ENCODE data around the gene CRYBG3.
"Not testable (repeated sequence)": the region's sequence is repeated elsewhere in the genome, so short reads cannot be mapped to it uniquely, and the experiment has no call there.

The CRYBG3 gene

DNA sequence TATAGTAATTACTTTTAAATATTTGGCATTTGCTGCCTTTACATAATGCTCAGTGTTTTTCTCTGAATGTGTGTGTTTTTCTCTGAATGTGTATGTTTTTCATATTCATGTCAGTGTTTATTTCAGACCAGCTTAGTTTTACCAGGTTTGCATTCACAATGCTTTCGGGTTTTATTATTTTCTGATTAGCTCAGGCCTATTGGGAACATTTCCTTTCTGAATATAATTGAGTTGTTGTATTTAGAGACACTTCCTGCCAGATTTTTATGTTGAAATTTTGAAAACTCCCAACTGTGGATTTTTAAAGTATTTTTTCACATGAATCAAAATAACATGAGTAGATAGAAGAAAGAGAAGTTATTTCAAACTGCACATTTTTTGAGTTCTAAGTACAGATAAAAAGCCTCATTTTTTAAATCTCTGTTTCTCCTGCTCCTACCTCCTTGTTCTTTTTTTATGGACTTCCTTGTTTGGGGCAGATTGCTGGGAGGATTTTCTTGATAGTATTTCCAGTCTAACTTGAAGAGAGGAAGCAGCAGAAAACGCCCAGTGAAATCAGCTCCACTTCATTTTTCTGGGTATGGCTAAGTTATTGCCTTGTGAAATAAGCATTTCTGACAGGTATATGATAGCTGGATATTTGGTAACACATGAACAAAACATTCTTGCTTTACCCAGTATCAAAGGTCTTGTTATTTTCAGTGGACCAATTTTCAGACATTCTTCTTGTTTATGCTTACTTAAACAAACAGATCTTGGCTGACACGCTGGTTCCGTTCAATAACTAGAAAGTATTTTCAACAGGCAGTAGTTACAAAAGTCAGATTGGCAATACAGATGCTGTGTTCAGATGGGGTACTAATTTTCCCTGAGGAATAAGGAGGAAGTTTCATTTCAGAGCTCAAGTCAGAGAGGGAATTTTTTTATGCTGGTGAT is 79.8 kb downstream of the CRYBG3 start:
- no peak for FAIRE-seq

DNA sequence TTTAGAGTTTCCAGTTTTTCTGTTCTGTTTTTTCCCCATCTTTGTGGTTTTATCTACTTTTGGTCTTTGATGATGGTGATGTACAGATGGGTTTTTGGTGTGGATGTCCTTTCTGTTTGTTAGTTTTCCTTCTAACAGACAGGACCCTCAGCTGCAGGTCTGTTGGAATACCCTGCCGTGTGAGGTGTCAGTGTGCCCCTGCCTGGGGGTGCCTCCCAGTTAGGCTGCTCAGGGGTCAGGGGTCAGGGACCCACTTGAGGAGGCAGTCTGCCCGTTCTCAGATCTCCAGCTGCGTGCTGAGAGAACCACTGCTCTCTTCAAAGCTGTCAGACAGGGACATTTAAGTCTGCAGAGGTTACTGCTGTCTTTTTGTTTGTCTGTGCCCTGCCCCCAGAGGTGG is 88.0 kb downstream of the CRYBG3 start:
- not testable (repeated sequence) for FAIRE-seq

DNA sequence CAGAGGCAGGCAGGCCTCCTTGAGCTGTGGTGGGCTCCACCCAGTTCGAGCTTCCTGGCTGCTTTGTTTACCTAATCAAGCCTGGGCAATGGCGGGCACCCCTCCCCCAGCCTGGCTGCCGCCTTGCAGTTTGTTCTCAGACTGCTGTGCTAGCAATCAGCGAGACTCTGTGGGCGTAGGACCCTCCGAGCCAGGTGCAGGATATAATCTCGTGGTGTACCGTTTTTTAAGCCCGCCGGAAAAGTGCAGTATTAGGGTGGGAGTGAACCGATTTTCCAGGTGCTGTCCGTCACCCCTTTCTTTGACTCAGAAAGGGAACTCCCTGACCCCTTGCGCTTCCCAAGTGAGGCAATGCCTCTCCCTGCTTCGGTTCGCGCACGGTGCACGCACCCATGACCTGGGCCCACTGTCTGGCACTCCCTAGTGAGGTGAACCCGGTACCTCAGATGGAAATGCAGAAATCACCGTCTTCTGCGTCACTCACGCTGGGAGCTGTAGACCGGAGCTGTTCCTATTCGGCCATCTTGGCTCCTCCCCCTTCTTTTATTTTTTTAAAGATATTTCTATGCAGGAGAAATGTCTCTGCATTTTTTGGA is 88.5 kb downstream of the CRYBG3 start:
- not testable (repeated sequence) for FAIRE-seq

DNA sequence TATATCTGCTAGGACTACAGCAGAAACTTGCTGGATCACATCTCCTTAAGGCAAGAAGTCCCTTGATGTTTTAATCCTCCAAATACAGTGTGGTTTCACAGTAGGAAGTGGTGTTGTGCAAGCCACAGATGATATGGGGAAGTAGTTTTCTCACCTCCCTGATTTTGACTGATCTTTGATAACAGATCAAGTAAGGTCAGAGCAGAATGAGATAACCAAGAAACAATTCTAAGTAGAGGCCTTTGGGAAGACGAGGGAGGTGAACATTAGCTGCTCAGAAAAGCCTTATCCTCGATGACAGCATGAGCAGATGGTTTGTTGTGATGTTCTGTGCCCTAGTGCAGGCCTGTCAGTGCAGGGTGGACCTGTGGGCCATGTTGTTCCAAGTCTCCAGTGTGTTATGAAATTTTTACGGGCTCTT is 89.1 kb downstream of the CRYBG3 start:
- no peak for FAIRE-seq

- FAIRE-seq, result no peak
Measured at GRCh38 chr3:97911459-97911858, 89.6 kb downstream of the CRYBG3 start.

DNA sequence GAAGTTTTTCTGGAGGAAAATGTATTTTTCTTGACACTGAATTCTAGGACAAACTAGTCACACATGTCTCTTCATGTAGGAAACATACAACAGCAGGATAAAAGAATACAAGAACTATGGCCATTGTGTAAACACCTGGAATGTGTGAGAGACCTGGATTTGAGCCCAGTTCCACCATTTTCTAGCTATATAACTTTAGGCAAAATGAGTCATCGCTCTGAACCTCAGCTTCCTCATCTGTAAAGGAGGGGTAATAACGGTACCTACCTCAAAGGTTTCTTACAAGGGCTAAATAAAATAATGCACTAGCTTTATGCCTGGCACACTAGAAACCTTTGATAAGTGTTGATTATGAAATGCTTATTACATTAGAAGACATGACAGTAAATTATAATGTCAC is 92.6 kb downstream of the CRYBG3 start:
- FAIRE-seq, result no peak

DNA sequence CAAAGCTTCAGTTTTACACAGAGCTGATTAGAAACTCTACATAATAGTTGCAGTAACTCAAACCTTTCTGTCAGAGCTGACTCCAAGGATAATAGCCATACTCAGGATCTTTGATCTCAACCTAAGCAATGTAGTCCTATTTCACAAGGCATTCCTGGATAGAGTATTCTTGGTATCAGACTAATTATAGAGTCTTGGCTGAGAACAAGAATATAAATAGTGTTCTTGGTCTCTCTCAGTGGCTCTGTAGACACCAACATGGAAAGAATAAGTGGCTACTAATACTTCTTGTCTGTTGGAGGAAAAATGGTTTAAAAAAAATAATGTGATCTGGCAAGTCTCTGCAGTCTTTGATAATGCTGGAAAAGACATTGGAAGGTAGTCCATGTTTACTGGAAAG is 94.8 kb downstream of the CRYBG3 start:
- FAIRE-seq, result no peak

GRCh38 chr3:97917813-97918536 is 96.2 kb downstream of the CRYBG3 start:
- FAIRE-seq, result no peak

- no peak for FAIRE-seq
Measured at GRCh38 chr3:97927704-97928103, 105.9 kb downstream of the CRYBG3 start.

DNA sequence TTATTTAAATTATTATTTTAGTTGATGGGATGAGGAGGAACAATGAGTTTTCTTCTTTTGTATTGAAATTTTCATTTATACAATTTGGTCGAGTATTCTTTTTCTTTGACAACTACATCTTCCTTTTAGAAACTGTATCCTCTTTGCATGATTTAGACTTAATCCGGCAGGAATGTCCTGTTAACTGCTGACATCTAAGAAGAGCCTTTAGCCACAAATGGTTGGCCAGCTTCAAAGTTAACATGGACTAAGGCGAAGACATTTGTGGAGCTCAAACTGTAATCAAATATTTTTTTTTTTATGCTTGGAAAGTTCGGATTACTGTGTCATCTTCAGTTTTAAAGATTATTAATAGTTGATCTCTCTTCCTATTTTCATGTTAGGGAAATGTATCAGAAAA is 107.2 kb downstream of the CRYBG3 start:
- no peak for FAIRE-seq

DNA sequence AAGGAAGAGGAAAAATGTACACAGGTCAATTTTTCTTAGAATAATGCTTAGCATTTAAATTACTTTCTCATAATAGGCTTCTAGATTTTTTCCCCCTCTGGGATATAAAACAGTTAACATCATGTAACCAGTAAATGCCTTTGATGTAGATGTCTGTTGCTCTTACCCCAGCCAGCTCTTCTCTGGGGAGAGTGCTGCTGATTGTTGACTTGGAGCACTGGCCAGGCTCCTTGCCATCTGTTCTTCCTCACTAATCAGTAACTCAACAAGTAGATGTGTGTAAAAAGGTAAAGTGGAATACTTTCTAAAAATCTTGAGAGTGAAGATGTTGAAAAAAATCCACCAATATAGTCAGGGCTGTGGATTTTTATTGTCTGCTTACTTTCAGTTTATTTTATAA is 108.2 kb downstream of the CRYBG3 start:
- no peak for FAIRE-seq

DNA sequence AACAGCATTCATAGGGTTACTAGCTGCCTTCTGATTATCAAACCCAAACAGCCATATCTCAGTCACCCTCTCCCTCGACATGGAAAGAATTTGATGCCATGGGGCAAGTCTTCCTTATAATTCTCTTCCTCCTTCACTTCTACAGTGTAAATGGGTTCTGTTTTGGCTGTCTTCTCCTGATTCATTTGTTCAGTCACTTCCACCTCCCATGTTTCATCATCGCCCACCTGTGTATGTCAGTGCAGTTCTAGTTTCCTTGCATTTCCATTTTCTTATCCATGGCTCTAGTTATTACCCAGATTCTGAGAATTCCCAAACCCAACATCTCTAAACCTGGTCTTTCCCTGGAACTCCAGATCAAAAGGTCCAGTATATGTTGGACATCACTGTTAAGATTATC is 109.4 kb downstream of the CRYBG3 start:
- no peak for FAIRE-seq

- no peak for FAIRE-seq
Measured at GRCh38 chr3:97932387-97932801, 110.6 kb downstream of the CRYBG3 start.

DNA sequence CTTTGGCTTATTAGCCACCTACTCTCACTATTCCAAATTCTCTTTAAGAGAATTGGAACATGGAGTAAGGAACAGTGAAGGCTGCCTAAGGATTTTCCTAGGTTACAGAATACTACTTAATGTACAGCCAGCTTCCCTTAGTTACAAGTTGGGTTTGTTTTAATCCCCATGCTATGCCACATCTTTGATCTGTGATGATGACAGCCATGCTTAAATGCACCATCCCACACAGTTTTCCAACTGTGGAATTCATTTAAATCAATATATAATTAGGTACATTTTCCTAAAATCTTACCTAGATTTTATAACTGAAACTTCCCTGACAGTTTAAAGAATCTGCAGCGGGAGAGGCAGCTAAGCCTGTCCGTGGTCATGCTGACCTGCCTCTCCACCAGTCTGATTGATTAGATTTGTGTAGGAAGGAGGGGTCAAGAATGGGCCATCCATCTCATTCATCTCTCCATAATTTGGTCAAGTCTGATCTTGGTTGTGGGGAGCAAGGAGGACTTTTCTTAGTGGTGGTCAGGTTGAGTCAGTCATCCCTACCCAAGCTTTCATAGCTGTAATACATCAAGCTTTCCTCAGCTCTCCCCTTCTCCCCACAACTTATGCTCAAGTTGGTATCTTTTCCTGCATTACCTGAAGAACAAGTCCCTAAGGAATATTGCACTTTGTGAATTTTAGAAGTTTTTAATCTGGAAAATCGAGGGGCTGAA is 113.3 kb downstream of the CRYBG3 start:
- FAIRE-seq, result no peak

- no peak for FAIRE-seq
Measured at GRCh38 chr3:97935842-97936241, 114.0 kb downstream of the CRYBG3 start.

DNA sequence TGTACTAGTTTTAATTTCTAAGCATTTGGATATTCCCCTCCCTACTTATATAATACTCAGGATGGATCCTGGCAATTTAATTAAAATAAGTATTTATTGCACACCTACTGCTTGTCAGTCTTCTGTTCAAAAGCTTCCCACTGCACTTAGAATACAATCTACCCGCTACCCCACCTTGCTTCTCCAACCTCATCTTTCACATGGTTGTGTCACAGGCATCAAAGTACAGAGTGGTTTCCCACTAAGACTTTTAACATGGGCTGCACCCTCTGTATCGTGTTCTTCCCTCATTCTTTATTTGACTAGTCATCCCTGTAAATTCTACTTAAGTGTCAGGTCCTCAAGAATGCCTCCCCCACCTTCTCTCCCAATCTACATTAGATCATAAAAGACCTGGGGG is 115.4 kb downstream of the CRYBG3 start:
- no peak for FAIRE-seq

- FAIRE-seq, result no peak
Measured at GRCh38 chr3:97938444-97938843, 116.6 kb downstream of the CRYBG3 start.

- FAIRE-seq, result no peak
Measured at GRCh38 chr3:97939401-97939800, 117.6 kb downstream of the CRYBG3 start.

DNA sequence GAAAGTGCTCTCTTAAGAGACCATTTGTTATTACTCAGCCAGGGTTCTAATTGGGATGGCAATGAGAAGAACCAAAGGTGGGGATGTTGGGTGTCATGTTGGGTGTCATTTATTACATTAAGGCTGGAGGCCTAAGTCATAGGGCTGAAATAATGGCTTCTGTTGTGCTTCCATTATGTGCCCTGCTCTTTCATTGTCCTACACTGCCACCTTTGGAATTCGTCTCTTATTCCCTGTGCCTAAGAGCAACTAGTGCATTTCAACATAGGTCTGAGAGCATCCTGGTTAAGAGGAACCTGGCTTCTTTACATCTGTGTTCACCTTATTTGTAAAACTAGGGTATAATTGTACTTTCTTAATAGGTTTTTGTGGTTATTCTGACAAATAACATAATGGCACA is 118.2 kb downstream of the CRYBG3 start:
- no peak for FAIRE-seq

- no peak for FAIRE-seq
Measured at GRCh38 chr3:97942801-97943546, 121.2 kb downstream of the CRYBG3 start.

- FAIRE-seq, result no peak
Measured at GRCh38 chr3:97948351-97949109, 126.7 kb downstream of the CRYBG3 start.

DNA sequence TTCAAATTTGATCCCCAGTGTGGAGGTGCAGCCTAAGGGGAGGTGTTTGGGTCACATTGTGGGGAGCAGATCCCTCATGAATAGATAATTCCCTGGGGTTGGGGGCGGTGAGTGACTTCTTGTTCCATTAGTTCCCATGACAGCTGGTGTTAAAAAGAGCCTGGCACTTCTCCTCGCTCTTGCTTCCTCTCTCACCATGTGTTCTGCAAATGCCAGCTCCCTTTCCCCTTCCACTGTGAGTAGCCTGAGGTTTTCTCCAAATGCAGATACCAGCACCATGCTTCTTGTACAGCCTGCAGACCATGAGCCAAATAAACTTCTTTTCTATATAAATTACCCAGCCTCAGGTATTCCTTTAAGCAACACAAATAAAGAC is 127.3 kb downstream of the CRYBG3 start:
- FAIRE-seq, result no peak
